Left ventricle myocardium inferior (tissue), 1 donor: ENCODE measurements around the gene MINK1. TPM values are rescaled to one million over a fixed set of nuclear protein-coding genes. Genes with fewer than 3 reads are reported as not detected.

Experiments used
- DNase-seq: peaks from one replicate; pipeline ENCODE4 v3.0.0-alpha.2; 2020
- H3K27ac ChIP-seq: fragments of 200-600 bp; replicated peaks from 2 replicates; pipeline ENCODE4 v1.8.0; 2021
- H3K27me3 ChIP-seq: fragments of 200-600 bp; 2 replicates; pipeline ENCODE4 v1.8.0; 2021; ENCODE audit warnings: low read depth
- H3K36me3 ChIP-seq: fragments of 200-600 bp; 2 replicates; pipeline ENCODE4 v1.8.0; 2021
- H3K4me1 ChIP-seq: fragments of 200-600 bp; 2 replicates; pipeline ENCODE4 v1.8.0; 2021
- H3K4me3 ChIP-seq: fragments of 200-600 bp; 2 replicates; pipeline ENCODE4 v1.8.0; 2021; ENCODE audit warnings: mild to moderate bottlenecking, moderate library complexity
- H3K9me3 ChIP-seq: fragments of 200-600 bp; replicated peaks from 2 replicates; pipeline ENCODE4 v1.8.0; 2021
- CTCF ChIP-seq: fragments of 200-600 bp; IDR thresholded peaks from 2 replicates; pipeline ENCODE4 v1.8.0; 2021; ENCODE audit warnings: antibody characterized with exemption, mild to moderate bottlenecking, borderline replicate concordance
- intact Hi-C: fragments of 100-400 bp; cut with micrococcal nuclease; formaldehyde crosslinking; loops from one replicate; pipeline ENCODE4 v1.11.0; 2022
- total RNA-seq: library from RNA; stranded (reverse); fragmentation: NEBNext Ultra II Directional; extraction: Animal tissue kit (Norgen Biotek cat#: 25700); gene quantifications from one replicate; pipeline ENCODE4 v1.2.1, GENCODE V29; 2021
- donor health status: DM: no; HTN: yes; CAD: no; lungs with severe emphysema.

MINK1 gene
- total RNA-seq, 1 donor from 2014 or later, result 50.9 TPM

GRCh38 chr17:4940555-4941318 lies 107.6 kb downstream of the MINK1 start:
- Histone ChIP-seq H3K4me3 (peak overlapping the region; percentile 84), H3K9me3 (no peaks in the 10 kb centered on the region), H3K27me3 (no peaks in the 10 kb centered on the region), H3K27ac (peak overlapping the region; percentile 96), H3K4me1 (peaks cover 79% of the 10 kb centered on the region), H3K36me3 (peaks cover 67% of the 10 kb centered on the region)
- peak; percentile 77 for DNase-seq
- no peak for TF ChIP-seq CTCF
- intact Hi-C loops, result no loop called here

- TF ChIP-seq CTCF, result no peak
- Histone ChIP-seq H3K27ac (peak overlapping the region; percentile 96), H3K27me3 (no peaks in the 10 kb centered on the region), H3K4me3 (peak overlapping the region; percentile 84), H3K36me3 (peaks cover 71% of the 10 kb centered on the region), H3K4me1 (peaks cover 84% of the 10 kb centered on the region), H3K9me3 (no peaks in the 10 kb centered on the region)
- intact Hi-C loops, result no loop called here
- no peak for DNase-seq
Measured at GRCh38 chr17:4941319-4941610, 108.1 kb downstream of the MINK1 start.

GRCh38 chr17:4942760-4943508 lies 109.8 kb downstream of the MINK1 start:
- Histone ChIP-seq H3K4me1 (peaks cover 94% of the 10 kb centered on the region), H3K9me3 (no peaks in the 10 kb centered on the region), H3K27ac (no peak overlapping the region), H3K27me3 (no peaks in the 10 kb centered on the region), H3K4me3 (no peak overlapping the region), H3K36me3 (peaks cover 60% of the 10 kb centered on the region)
- no peak for DNase-seq
- intact Hi-C loops, result no loop called here
- TF ChIP-seq CTCF, result no peak

GRCh38 chr17:4944163-4944553 lies 111.0 kb downstream of the MINK1 start:
- Histone ChIP-seq H3K4me3 (peak overlapping the region; percentile 99), H3K36me3 (peaks cover 51% of the 10 kb centered on the region), H3K27me3 (no peaks in the 10 kb centered on the region), H3K4me1 (peaks cover 89% of the 10 kb centered on the region), H3K9me3 (no peaks in the 10 kb centered on the region), H3K27ac (peak overlapping the region; percentile 100)
- intact Hi-C loops, result no loop called here
- DNase-seq, result no peak
- TF ChIP-seq CTCF, result no peak

GRCh38 chr17:4944554-4945175 lies 111.5 kb downstream of the MINK1 start:
- TF ChIP-seq CTCF, result no peak
- H3K36me3 ChIP-seq, result peaks cover 51% of the 10 kb centered on the region
- H3K4me1 ChIP-seq, result peaks cover 89% of the 10 kb centered on the region
- DNase-seq, result no peak
- H3K27me3 ChIP-seq, result no peaks in the 10 kb centered on the region
- H3K4me3 ChIP-seq, result peak overlapping the region; percentile 99
- H3K27ac ChIP-seq, result peak overlapping the region; percentile 100
- intact Hi-C loops, result no loop called here
- no peaks in the 10 kb centered on the region for H3K9me3 ChIP-seq
